T-helper 1 cell treated with Interleukin-12 subunit alpha and Interleukin-12 subunit beta and Interleukin-4 antibody, amounts not matched to agents 30 ng/mL and 1 ng/mL, for 36 hours (primary cell): ENCODE measurements around the gene CTBP2. TPM values are rescaled to one million over a fixed set of nuclear protein-coding genes. Genes with fewer than 3 reads are reported as not detected.
"Not testable (repeated sequence)": the region's sequence is repeated elsewhere in the genome, so short reads cannot be mapped to it uniquely, and the experiment has no call there.

ENCODE experiments used
- intact Hi-C: fragments of 100-400 bp; cut with micrococcal nuclease; formaldehyde crosslinking; loops from one replicate; pipeline ENCODE4 v1.15.1; 2024
- total RNA-seq: library from RNA; stranded (reverse); gene quantifications from 2 replicates; pipeline ENCODE4 v1.2.3, GENCODE V29; 2022

CTBP2 gene
- total RNA-seq, 1 donor from 2014 or later = 0.39 TPM

- intact Hi-C loops = no loop called here
Measured at GRCh38 chr10:125186431-125187170, 26.2 kb upstream of the CTBP2 start.

- intact Hi-C loops = not testable (repeated sequence)
Measured at GRCh38 chr10:125179107-125179506, 18.7 kb upstream of the CTBP2 start.

- intact Hi-C loops = no loop called here
Measured at GRCh38 chr10:125177641-125178640, 17.6 kb upstream of the CTBP2 start.

- intact Hi-C loops = no loop called here
Measured at GRCh38 chr10:125175807-125176206, 15.4 kb upstream of the CTBP2 start.

GRCh38 chr10:125174360-125174759 lies 14.0 kb upstream of the CTBP2 start:
- intact Hi-C loops = no loop called here

GRCh38 chr10:125172694-125173093 lies 12.3 kb upstream of the CTBP2 start:
- intact Hi-C loops = no loop called here

GRCh38 chr10:125171402-125172306 lies 11.3 kb upstream of the CTBP2 start:
- intact Hi-C loops = no loop called here

- intact Hi-C loops = no loop called here
Measured at GRCh38 chr10:125169915-125170314, 9.6 kb upstream of the CTBP2 start.

GRCh38 chr10:125169279-125169678 lies 8.9 kb upstream of the CTBP2 start:
- intact Hi-C loops = no loop called here

GRCh38 chr10:125166658-125167057 lies 6.3 kb upstream of the CTBP2 start:
- intact Hi-C loops = no loop called here

- intact Hi-C loops = no loop called here
Measured at GRCh38 chr10:125165584-125166573, 5.5 kb upstream of the CTBP2 start.

- intact Hi-C loops = no loop called here
Measured at GRCh38 chr10:125164421-125164820, 4.1 kb upstream of the CTBP2 start.

GRCh38 chr10:125163803-125164202 lies 3.4 kb upstream of the CTBP2 start:
- intact Hi-C loops = no loop called here

GRCh38 chr10:125163312-125163711 lies 2.9 kb upstream of the CTBP2 start:
- intact Hi-C loops = not testable (repeated sequence)

GRCh38 chr10:125162120-125162931 lies 2.0 kb upstream of the CTBP2 start:
- intact Hi-C loops = no loop called here

GRCh38 chr10:125161707-125162119 lies 1.4 kb upstream of the CTBP2 start:
- intact Hi-C loops = no loop called here

- intact Hi-C loops = no loop called here
Measured at GRCh38 chr10:125160856-125161706, 718 bp upstream of the CTBP2 start.

GRCh38 chr10:125159486-125159931 lies 854 bp downstream of the CTBP2 start:
- intact Hi-C loops = no loop called here
